Activated CD4-positive, CD25-positive, alpha-beta regulatory T cell treated with anti-CD3 and anti-CD28 coated beads, Interleukin-2, amount 50 U/mL, for 16 hours (primary cell): ENCODE data around the gene ZBTB44.
"Not testable (repeated sequence)": the region's sequence is repeated elsewhere in the genome, so short reads cannot be mapped to it uniquely, and the experiment has no call there.

Experiments used
- DNase-seq: peaks from one replicate; pipeline ENCODE4 v3.0.0-alpha.2; 2020; ENCODE audit warnings: low read depth, low spot score

The ZBTB44 gene

GRCh38 chr11:130312046-130312445 is 2.7 kb downstream of the ZBTB44 start:
- DNase-seq, result no peak

- no peak for DNase-seq
Observed at GRCh38 chr11:130310622-130311021, 4.1 kb downstream of the ZBTB44 start.

- no peak for DNase-seq
Observed at GRCh38 chr11:130308886-130309285, 5.8 kb downstream of the ZBTB44 start.

- DNase-seq, result no peak
Observed at GRCh38 chr11:130308059-130308458, 6.7 kb downstream of the ZBTB44 start.

- DNase-seq, result no peak
Observed at GRCh38 chr11:130304651-130305050, 10.1 kb downstream of the ZBTB44 start.

- DNase-seq, result no peak
Observed at GRCh38 chr11:130301002-130301401, 13.7 kb downstream of the ZBTB44 start.

- no peak for DNase-seq
Observed at GRCh38 chr11:130300567-130300966, 14.2 kb downstream of the ZBTB44 start.

GRCh38 chr11:130299978-130300377 is 14.7 kb downstream of the ZBTB44 start:
- DNase-seq, result no peak

GRCh38 chr11:130295657-130296056 is 19.1 kb downstream of the ZBTB44 start:
- DNase-seq, result no peak

GRCh38 chr11:130282111-130282510 is 32.6 kb downstream of the ZBTB44 start:
- DNase-seq, result no peak

GRCh38 chr11:130281341-130281740 is 33.4 kb downstream of the ZBTB44 start:
- DNase-seq, result not testable (repeated sequence)

- DNase-seq, result no peak
Observed at GRCh38 chr11:130279989-130280388, 34.7 kb downstream of the ZBTB44 start.

- DNase-seq, result no peak
Observed at GRCh38 chr11:130278745-130279144, 36.0 kb downstream of the ZBTB44 start.

GRCh38 chr11:130278151-130278550 is 36.6 kb downstream of the ZBTB44 start:
- DNase-seq, result no peak

- DNase-seq, result no peak
Observed at GRCh38 chr11:130272336-130272735, 42.4 kb downstream of the ZBTB44 start.

- DNase-seq, result no peak
Observed at GRCh38 chr11:130269326-130269943, 45.3 kb downstream of the ZBTB44 start.

- DNase-seq, result no peak
Observed at GRCh38 chr11:130263351-130263750, 51.4 kb downstream of the ZBTB44 start.

GRCh38 chr11:130262424-130262823 is 52.3 kb downstream of the ZBTB44 start:
- DNase-seq, result no peak

- no peak for DNase-seq
Observed at GRCh38 chr11:130261571-130261970, 53.1 kb downstream of the ZBTB44 start.

GRCh38 chr11:130260742-130261141 is 54.0 kb downstream of the ZBTB44 start:
- no peak for DNase-seq

- DNase-seq, result no peak
Observed at GRCh38 chr11:130260080-130260627, 54.6 kb downstream of the ZBTB44 start.

GRCh38 chr11:130251763-130252162 is 63.0 kb downstream of the ZBTB44 start:
- not testable (repeated sequence) for DNase-seq

- not testable (repeated sequence) for DNase-seq
Observed at GRCh38 chr11:130249929-130250328, 64.8 kb downstream of the ZBTB44 start.

GRCh38 chr11:130249371-130249770 is 65.3 kb downstream of the ZBTB44 start:
- no peak for DNase-seq
